SK-N-SH (cell line): ENCODE results near the gene SLC25A21. TPM values are rescaled to one million over a fixed set of nuclear protein-coding genes. Genes with fewer than 3 reads are reported as not detected.

ENCODE experiments used
- CTCF ChIA-PET: fragments of 300-600, 350-600 bp; formaldehyde crosslinking; extraction: SDS; loops from one replicate; lab custom pipeline; 2021; lab: Yijun Ruan, JAX
- POLR2A ChIA-PET: fragments of 350-600 bp; sonication (Branson Sonifier 250); formaldehyde crosslinking; extraction: SDS; loops from one replicate; lab custom pipeline; 2020; ENCODE audit warnings: antibody characterized with exemption, inconsistent platforms; lab: Yijun Ruan, JAX
- DNase-seq: peaks from one replicate; pipeline ENCODE4 v3.0.0; 2012
- H2AFZ ChIP-seq: fragments of 200-600 bp; sonication (generic); 2 replicates; pipeline ENCODE4 v1.8.1; 2016; ENCODE audit warnings: antibody characterized with exemption, mild to moderate bottlenecking, low read depth
- H3F3A ChIP-seq: fragments of 200-600 bp; sonication (generic); replicated peaks from 2 replicates; pipeline ENCODE3; 2016; ENCODE audit warnings: antibody characterized with exemption, mild to moderate bottlenecking; ENCODE audit not compliant: insufficient read depth
- H3K27ac ChIP-seq, 2 experiments: fragments of 200-500 bp in 1 of 2; fragments of 200-600 bp in 1 of 2; sonication (Bioruptor generic) in 1 of 2; sonication (generic), shearing (Covaris generic) in 1 of 2; 2 replicates each; pipeline versions ENCODE4 v1.5.1 to v1.6.1; 2014 to 2016; ENCODE audit warnings: low read depth in 2 of 2, inconsistent platforms in 1 of 2, low read length in 1 of 2, mild to moderate bottlenecking in 1 of 2, mixed read lengths in 1 of 2
- H3K27me3 ChIP-seq: fragments of 200-600 bp; sonication (generic), shearing (Covaris generic); 2 replicates; pipeline ENCODE4 v1.6.1; 2016; ENCODE audit warnings: mixed run types; ENCODE audit not compliant: insufficient read depth
- H3K36me3 ChIP-seq, 2 experiments: fragments of 200-500 bp in 1 of 2; fragments of 200-600 bp in 1 of 2; sonication (Bioruptor generic) in 1 of 2; sonication (generic) in 1 of 2; replicated peaks in 1 of 2; 2 replicates each; pipeline versions ENCODE3 to v1.5.1; 2014 to 2016; ENCODE audit warnings: low read length in 1 of 2, mild to moderate bottlenecking in 1 of 2; ENCODE audit not compliant: insufficient read depth in 2 of 2, control insufficient read depth in 1 of 2
- H3K4me1 ChIP-seq, 2 experiments: fragments of 200-500 bp in 1 of 2; fragments of 200-600 bp in 1 of 2; sonication (Bioruptor generic) in 1 of 2; sonication (generic), shearing (Covaris generic) in 1 of 2; 2 replicates each; pipeline versions ENCODE4 v1.5.1 to v1.6.1; 2014 to 2016; ENCODE audit warnings: low read depth in 1 of 2, low read length in 1 of 2, mixed run types in 1 of 2; ENCODE audit not compliant: insufficient read depth in 2 of 2, control insufficient read depth in 1 of 2
- H3K4me2 ChIP-seq: fragments of 200-600 bp; sonication (generic), shearing (Covaris generic); 2 replicates; pipeline ENCODE4 v1.6.1; 2017; ENCODE audit warnings: mixed run types
- H3K4me3 ChIP-seq, 2 experiments: fragments of 200-500 bp in 1 of 2; fragments of 200-600 bp in 1 of 2; sonication (Bioruptor generic) in 1 of 2; sonication (generic), shearing (Covaris generic) in 1 of 2; 2 replicates each; pipeline versions ENCODE4 v1.5.1 to v1.8.1; 2014 to 2016; ENCODE audit warnings: low read depth in 2 of 2, inconsistent platforms in 1 of 2, low read length in 1 of 2, mild to moderate bottlenecking in 1 of 2, mixed read lengths in 1 of 2, moderate library complexity in 1 of 2
- H3K79me2 ChIP-seq: fragments of 200-600 bp; sonication (generic); 2 replicates; pipeline ENCODE4 v1.8.1; 2017; ENCODE audit warnings: mild to moderate bottlenecking; ENCODE audit not compliant: insufficient read depth
- H3K9ac ChIP-seq: fragments of 200-600 bp; sonication (generic); 2 replicates; pipeline ENCODE4 v1.6.1; 2017; ENCODE audit warnings: mixed run types
- H3K9me2 ChIP-seq: fragments of 200-600 bp; sonication (generic); 2 replicates; pipeline ENCODE4 v1.6.1; 2017; ENCODE audit warnings: mixed run types
- H3K9me3 ChIP-seq: fragments of 200-600 bp; sonication (generic); 2 replicates; pipeline ENCODE4 v1.6.1; 2017; ENCODE audit warnings: mixed run types, mild to moderate bottlenecking, moderate library complexity
- H4K20me1 ChIP-seq: fragments of 200-600 bp; sonication (generic); 2 replicates; pipeline ENCODE4 v1.6.1; 2017; ENCODE audit warnings: mild to moderate bottlenecking, mixed run types; ENCODE audit not compliant: insufficient read depth
- CHD2 ChIP-seq: fragments of 150-350 bp; IDR thresholded peaks from 2 replicates; pipeline ENCODE4 v1.6.1; 2018; ENCODE audit warnings: low read length; ENCODE audit not compliant: partially characterized antibody
- EP300 ChIP-seq, 2 experiments: IDR thresholded peaks; 2 replicates each; pipeline versions ENCODE4 v1.4.0 to v1.6.1; 2012; ENCODE audit warnings: borderline replicate concordance in 1 of 2, low read depth in 1 of 2, low read length in 1 of 2
- FOSL2 ChIP-seq: IDR thresholded peaks from 2 replicates; pipeline ENCODE4 v1.4.0; 2012; ENCODE audit warnings: low read depth, mild to moderate bottlenecking, moderate library complexity, borderline replicate concordance
- GATA2 ChIP-seq: sonication (generic); formaldehyde crosslinking; IDR thresholded peaks from 2 replicates; pipeline ENCODE4 v1.5.0; 2020; ENCODE audit warnings: mild to moderate bottlenecking, missing genetic modification reagents
- IRF3 ChIP-seq: fragments of 150-350 bp; IDR thresholded peaks from 2 replicates; pipeline ENCODE4 v1.6.1; 2016; ENCODE audit warnings: mild to moderate bottlenecking, low read depth, low read length
- JUND ChIP-seq: IDR thresholded peaks from 2 replicates; pipeline ENCODE4 v1.4.0; 2012
- MAX ChIP-seq: IDR thresholded peaks from 2 replicates; pipeline ENCODE4 v1.4.0; 2012; ENCODE audit warnings: low read depth
- MXI1 ChIP-seq: IDR thresholded peaks from 2 replicates; pipeline ENCODE4 v1.6.1; 2012; ENCODE audit warnings: mild to moderate bottlenecking, low read depth, low read length, improper control_type of control experiment
- NFIC ChIP-seq: IDR thresholded peaks from 2 replicates; pipeline ENCODE4 v1.4.0; 2012; ENCODE audit warnings: borderline replicate concordance
- NRF1 ChIP-seq: IDR thresholded peaks from 2 replicates; pipeline ENCODE4 v1.6.1; 2012; ENCODE audit warnings: low read depth, mild to moderate bottlenecking, low read length
- PBX3 ChIP-seq: IDR thresholded peaks from 2 replicates; pipeline ENCODE4; 2012
- SMC3 ChIP-seq: IDR thresholded peaks from 2 replicates; pipeline ENCODE4 v1.6.1; 2012; ENCODE audit warnings: low read depth, low read length, improper control_type of control experiment
- TEAD4 ChIP-seq: IDR thresholded peaks from 2 replicates; pipeline ENCODE4 v1.4.0; 2012; ENCODE audit warnings: mild to moderate bottlenecking, borderline replicate concordance; ENCODE audit not compliant: insufficient read depth
- ZBTB33 ChIP-seq: IDR thresholded peaks from 2 replicates; pipeline ENCODE4 v1.4.0; 2012; ENCODE audit warnings: low read depth, borderline replicate concordance
- WGBS: methylation state at CpG from one replicate; pipeline ENCODE4 v1.1.6; 2017; ENCODE audit warnings: low lambda C conversion rate; 5-methylcytosine and 5-hydroxymethylcytosine counted together
- polyA plus RNA-seq, 3 experiments: library from polyadenylated mRNA; depleted of rRNA; stranded (reverse); fragments of >200 nt; gene quantifications; 2 replicates each; pipeline ENCODE4 v1.2.3, GENCODE V29; 2012
- TF ChIP-seq, protein P1 (sequence below): fragments of 200-600 bp; sonication (generic); IDR thresholded peaks from 2 replicates; pipeline ENCODE4 v1.6.1; 2017; ENCODE audit warnings: antibody characterized with exemption, mild to moderate bottlenecking, moderate library complexity

SLC25A21 gene
- polyA plus RNA-seq, 1 of the 3 experiments (the other 2 are of a cell fraction), result not detected

GRCh38 chr14:37054869-37055268 is 117.5 kb downstream of the SLC25A21 start:
- Histone ChIP-seq H3K4me3 (no peak overlapping the region), H3K36me3 (no peaks in the 10 kb centered on the region), H3K9ac (no peak overlapping the region), H3K27ac (no peak overlapping the region), H3K4me1 (no peaks in the 10 kb centered on the region), H3K9me2 (no peaks in the 10 kb centered on the region), H3K4me2 (no peak overlapping the region), H4K20me1 (no peaks in the 10 kb centered on the region), H3K9me3 (no peaks in the 10 kb centered on the region)
- ChIA-PET CTCF (no interaction called here), POLR2A (no interaction called here)
- WGBS, result 29% methylated on average over 2 of the region's 2 CpGs
- TF ChIP-seq PBX3, result no peak
- no peak for TF ChIP-seq GATA2
- no peak for TF ChIP-seq JUND
- TF ChIP-seq MAX, result no peak
- TF ChIP-seq MXI1, result no peak
- no peak for TF ChIP-seq ZBTB33
- no peak for TF ChIP-seq NRF1
- TF ChIP-seq FOSL2, result no peak
- TF ChIP-seq, protein P1, sequence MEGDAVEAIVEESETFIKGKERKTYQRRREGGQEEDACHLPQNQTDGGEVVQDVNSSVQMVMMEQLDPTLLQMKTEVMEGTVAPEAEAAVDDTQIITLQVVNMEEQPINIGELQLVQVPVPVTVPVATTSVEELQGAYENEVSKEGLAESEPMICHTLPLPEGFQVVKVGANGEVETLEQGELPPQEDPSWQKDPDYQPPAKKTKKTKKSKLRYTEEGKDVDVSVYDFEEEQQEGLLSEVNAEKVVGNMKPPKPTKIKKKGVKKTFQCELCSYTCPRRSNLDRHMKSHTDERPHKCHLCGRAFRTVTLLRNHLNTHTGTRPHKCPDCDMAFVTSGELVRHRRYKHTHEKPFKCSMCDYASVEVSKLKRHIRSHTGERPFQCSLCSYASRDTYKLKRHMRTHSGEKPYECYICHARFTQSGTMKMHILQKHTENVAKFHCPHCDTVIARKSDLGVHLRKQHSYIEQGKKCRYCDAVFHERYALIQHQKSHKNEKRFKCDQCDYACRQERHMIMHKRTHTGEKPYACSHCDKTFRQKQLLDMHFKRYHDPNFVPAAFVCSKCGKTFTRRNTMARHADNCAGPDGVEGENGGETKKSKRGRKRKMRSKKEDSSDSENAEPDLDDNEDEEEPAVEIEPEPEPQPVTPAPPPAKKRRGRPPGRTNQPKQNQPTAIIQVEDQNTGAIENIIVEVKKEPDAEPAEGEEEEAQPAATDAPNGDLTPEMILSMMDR, result no peak
- TF ChIP-seq EP300 (IDR thresholded peaks at IDR 0.05; ENCODE audit: borderline replicate concordance in 1 of 2, low read depth in 1 of 2, low read length in 1 of 2), result no peak
- TF ChIP-seq CHD2, result no peak
- TF ChIP-seq NFIC, result no peak
- TF ChIP-seq TEAD4, result no peak
- TF ChIP-seq SMC3, result no peak
- no peak for TF ChIP-seq IRF3
- TF ChIP-seq, all 33 proteins: peak for 0
- no peaks in the 10 kb centered on the region for H3K79me2 ChIP-seq
- DNase-seq, result no peak
- H3K27me3 ChIP-seq, result no peaks in the 10 kb centered on the region
- H2AFZ ChIP-seq, result no peak overlapping the region
- H3F3A ChIP-seq, result no peaks in the 10 kb centered on the region
